ENCODE measurements around the gene AURKB.

DNA sequence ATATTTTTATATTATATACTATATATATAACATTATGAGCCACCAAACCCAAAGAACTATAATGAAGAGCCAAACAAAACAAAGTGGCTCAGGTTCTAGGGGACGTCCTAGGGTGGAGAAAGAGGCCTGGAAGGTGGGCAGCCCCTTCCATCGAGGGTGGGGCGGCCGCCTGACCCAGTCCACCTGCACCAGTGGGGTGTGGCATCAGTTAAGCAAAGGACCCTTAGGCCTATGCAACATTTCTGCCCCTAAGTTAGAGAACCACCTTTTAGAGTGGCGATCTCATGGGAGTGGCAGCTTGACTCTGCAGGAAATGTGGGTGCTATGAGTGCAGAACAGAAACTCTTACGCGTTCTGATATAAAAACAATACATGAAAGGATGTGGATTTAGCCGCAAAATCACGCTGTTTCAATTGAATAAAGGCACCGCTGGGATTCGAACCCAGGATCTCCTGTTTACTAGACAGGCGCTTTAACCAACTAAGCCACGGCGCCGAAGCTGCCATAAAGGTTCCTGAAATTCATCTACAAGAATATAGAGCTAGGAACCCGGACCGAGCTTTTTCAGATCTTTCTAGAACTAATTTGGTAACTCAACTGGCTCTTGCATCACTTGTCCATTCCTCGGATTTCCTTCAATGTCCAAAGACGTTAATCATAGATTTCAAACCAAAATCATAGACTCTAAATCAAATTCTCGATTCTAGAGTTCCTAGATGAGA lies 15.6 kb upstream of the AURKB start:
- TF ChIP-seq EZH2 (IDR thresholded peaks at IDR 0.05; ENCODE audit: borderline replicate concordance, low read depth, low read length, poor library complexity, severe bottlenecking), result no peak
- TF ChIP-seq, protein P1, sequence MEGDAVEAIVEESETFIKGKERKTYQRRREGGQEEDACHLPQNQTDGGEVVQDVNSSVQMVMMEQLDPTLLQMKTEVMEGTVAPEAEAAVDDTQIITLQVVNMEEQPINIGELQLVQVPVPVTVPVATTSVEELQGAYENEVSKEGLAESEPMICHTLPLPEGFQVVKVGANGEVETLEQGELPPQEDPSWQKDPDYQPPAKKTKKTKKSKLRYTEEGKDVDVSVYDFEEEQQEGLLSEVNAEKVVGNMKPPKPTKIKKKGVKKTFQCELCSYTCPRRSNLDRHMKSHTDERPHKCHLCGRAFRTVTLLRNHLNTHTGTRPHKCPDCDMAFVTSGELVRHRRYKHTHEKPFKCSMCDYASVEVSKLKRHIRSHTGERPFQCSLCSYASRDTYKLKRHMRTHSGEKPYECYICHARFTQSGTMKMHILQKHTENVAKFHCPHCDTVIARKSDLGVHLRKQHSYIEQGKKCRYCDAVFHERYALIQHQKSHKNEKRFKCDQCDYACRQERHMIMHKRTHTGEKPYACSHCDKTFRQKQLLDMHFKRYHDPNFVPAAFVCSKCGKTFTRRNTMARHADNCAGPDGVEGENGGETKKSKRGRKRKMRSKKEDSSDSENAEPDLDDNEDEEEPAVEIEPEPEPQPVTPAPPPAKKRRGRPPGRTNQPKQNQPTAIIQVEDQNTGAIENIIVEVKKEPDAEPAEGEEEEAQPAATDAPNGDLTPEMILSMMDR (conservative IDR thresholded peaks at IDR 0.05; ENCODE audit: low read depth, low read length), result no peak

Measured in A673 (cell line).